Trophoblast cell (in vitro differentiated cells and primary cell): ENCODE results near the gene STK36.

ENCODE experiments used
- DNase-seq, 2 donors: peaks; one replicate each; pipeline ENCODE4 v3.0.0-alpha.2; 2016
- H2AFZ ChIP-seq: 2 replicates; pipeline ENCODE4 v1.6.1; 2013; ENCODE audit warnings: low read length, moderate library complexity, mild to moderate bottlenecking; ENCODE audit not compliant: insufficient read depth, poor library complexity
- H2AK5ac ChIP-seq: 2 replicates; pipeline ENCODE4 v1.6.1; 2013; ENCODE audit warnings: mild to moderate bottlenecking, low read length
- H2BK120ac ChIP-seq: 2 replicates; pipeline ENCODE4 v1.6.1; 2013; ENCODE audit warnings: low read length, mild to moderate bottlenecking, moderate library complexity; ENCODE audit not compliant: insufficient read depth, poor library complexity
- H2BK12ac ChIP-seq: 2 replicates; pipeline ENCODE4 v1.6.1; 2013; ENCODE audit warnings: mild to moderate bottlenecking, low read length, moderate library complexity
- H2BK5ac ChIP-seq: 2 replicates; pipeline ENCODE4 v1.6.1; 2013; ENCODE audit warnings: low read length, low read depth, moderate library complexity, mild to moderate bottlenecking; ENCODE audit not compliant: poor library complexity
- H3K14ac ChIP-seq: 2 replicates; pipeline ENCODE4 v1.6.1; 2013; ENCODE audit warnings: mild to moderate bottlenecking, low read length
- H3K18ac ChIP-seq: 2 replicates; pipeline ENCODE4 v1.6.1; 2013; ENCODE audit warnings: mild to moderate bottlenecking, low read length
- H3K23ac ChIP-seq: 2 replicates; pipeline ENCODE4 v1.6.1; 2013; ENCODE audit warnings: low read length
- H3K27ac ChIP-seq: 2 replicates; pipeline ENCODE4 v1.5.1; 2013; ENCODE audit warnings: low read depth, mild to moderate bottlenecking, inconsistent platforms, low read length, moderate library complexity
- H3K27me3 ChIP-seq: 2 replicates; pipeline ENCODE4 v1.6.1; 2013; ENCODE audit warnings: inconsistent platforms, mild to moderate bottlenecking, low read length, moderate library complexity; ENCODE audit not compliant: insufficient read depth
- H3K36me3 ChIP-seq, 2 experiments: 1 replicate in 1 of 2; 2 replicates in 1 of 2; pipeline ENCODE4 v1.6.1; 2013; ENCODE audit warnings: low read length in 2 of 2, mild to moderate bottlenecking in 2 of 2, moderate library complexity in 1 of 2; ENCODE audit not compliant: insufficient read depth in 2 of 2, control insufficient read depth in 1 of 2
- H3K4ac ChIP-seq: 2 replicates; pipeline ENCODE4 v1.6.1; 2013; ENCODE audit warnings: low read depth, mild to moderate bottlenecking, low read length, moderate library complexity
- H3K4me1 ChIP-seq, 2 experiments: 1 replicate in 1 of 2; 2 replicates in 1 of 2; pipeline ENCODE4 v1.6.1; 2013; ENCODE audit warnings: low read length in 2 of 2, mild to moderate bottlenecking in 2 of 2, moderate library complexity in 1 of 2; ENCODE audit not compliant: insufficient read depth in 2 of 2, control insufficient read depth in 1 of 2
- H3K4me2 ChIP-seq: 2 replicates; pipeline ENCODE4 v1.6.1; 2013; ENCODE audit warnings: inconsistent platforms, mild to moderate bottlenecking, low read length, moderate library complexity
- H3K4me3 ChIP-seq: 2 replicates; pipeline ENCODE4 v1.5.1; 2013; ENCODE audit warnings: mild to moderate bottlenecking, low read depth, low read length, inconsistent platforms
- H3K79me1 ChIP-seq: one replicate; pipeline ENCODE4 v1.6.1; 2013; ENCODE audit warnings: low read length
- H3K79me2 ChIP-seq: 2 replicates; pipeline ENCODE4 v1.6.1; 2013; ENCODE audit warnings: low read length, mild to moderate bottlenecking; ENCODE audit not compliant: control insufficient read depth, insufficient read depth, poor library complexity
- H3K9ac ChIP-seq: 2 replicates; pipeline ENCODE4 v1.6.1; 2013; ENCODE audit warnings: mild to moderate bottlenecking, low read length
- H3K9me3 ChIP-seq: 2 replicates; pipeline ENCODE4 v1.6.1; 2013; ENCODE audit warnings: low read depth, mild to moderate bottlenecking, control low read depth, inconsistent platforms, low read length; ENCODE audit not compliant: insufficient read depth
- H4K12ac ChIP-seq: 2 replicates; pipeline ENCODE4 v1.6.1; 2013; ENCODE audit warnings: low read depth, mild to moderate bottlenecking, low read length, moderate library complexity
- H4K8ac ChIP-seq: 2 replicates; pipeline ENCODE4 v1.6.1; 2013; ENCODE audit warnings: low read depth, mild to moderate bottlenecking, low read length, moderate library complexity
- H4K91ac ChIP-seq: one replicate; pipeline ENCODE4 v1.6.1; 2013; ENCODE audit warnings: low read depth, mild to moderate bottlenecking, low read length, moderate library complexity
- WGBS: extraction: QIAGEN DNeasy Blood & Tissue Kit; methylation state at CpG from one replicate; pipeline ENCODE4 v1.1.7; 2013; ENCODE audit warnings: missing lambda C conversion rate; ENCODE audit not compliant: insufficient read length, insufficient coverage; ENCODE audit errors: extremely low coverage; 5-methylcytosine and 5-hydroxymethylcytosine counted together

The STK36 gene

GRCh38 chr2:218746960-218747359 is 75.1 kb downstream of the STK36 start:
- H3K27ac ChIP-seq, result no peak overlapping the region
- peaks cover 0 to 6% of the 10 kb centered on the region in 2 experiments for H3K4me1 ChIP-seq
- H3K18ac ChIP-seq, result no peak overlapping the region
- H3K27me3 ChIP-seq, result no peaks in the 10 kb centered on the region
- H3K79me1 ChIP-seq, result no peaks in the 10 kb centered on the region
- H3K4ac ChIP-seq, result no peak overlapping the region
- no peak overlapping the region for H3K9ac ChIP-seq
- H4K8ac ChIP-seq, result no peak overlapping the region
- no peak overlapping the region for H2BK120ac ChIP-seq
- no peak overlapping the region for H3K4me2 ChIP-seq
- no peaks in the 10 kb centered on the region for H3K79me2 ChIP-seq
- H4K91ac ChIP-seq, result no peak overlapping the region
- H3K4me3 ChIP-seq, result no peak overlapping the region
- H2BK12ac ChIP-seq, result no peak overlapping the region
- DNase-seq, result no peak
- no peak overlapping the region for H2AFZ ChIP-seq
- no peak overlapping the region for H4K12ac ChIP-seq
- no CpG with 5 or more reads among the region's 10 CpGs for WGBS
- H3K9me3 ChIP-seq, result no peaks in the 10 kb centered on the region
- no peak overlapping the region for H3K14ac ChIP-seq
- H2AK5ac ChIP-seq, result no peak overlapping the region
- H3K36me3 ChIP-seq, result peaks cover 43 to 59% of the 10 kb centered on the region in 2 experiments
- no peak overlapping the region for H3K23ac ChIP-seq
- no peak overlapping the region for H2BK5ac ChIP-seq

GRCh38 chr2:218748741-218749441 is 77.0 kb downstream of the STK36 start:
- Histone ChIP-seq H3K27me3 (no peaks in the 10 kb centered on the region), H2BK120ac (no peak overlapping the region), H2AK5ac (no peak overlapping the region), H2BK5ac (no peak overlapping the region), H3K23ac (no peak overlapping the region), H3K27ac (no peak overlapping the region), H4K12ac (no peak overlapping the region), H3K4me1 (peaks cover 0 to 6% of the 10 kb centered on the region in 2 experiments), H2AFZ (no peak overlapping the region), H3K4me2 (no peak overlapping the region), H3K79me2 (no peaks in the 10 kb centered on the region), H4K91ac (no peak overlapping the region), H3K9ac (no peak overlapping the region), H3K9me3 (no peaks in the 10 kb centered on the region), H3K36me3 (peaks cover 57 to 79% of the 10 kb centered on the region in 2 experiments), H3K79me1 (no peaks in the 10 kb centered on the region), H4K8ac (no peak overlapping the region), H3K14ac (no peak overlapping the region), H3K4ac (no peak overlapping the region), H2BK12ac (no peak overlapping the region), H3K4me3 (no peak overlapping the region), H3K18ac (no peak overlapping the region)
- no CpG with 5 or more reads among the region's 8 CpGs for WGBS
- DNase-seq, result no peak
